Neural cell (in vitro differentiated cells): ENCODE measurements around the gene ZDHHC17. TPM values are rescaled to one million over a fixed set of nuclear protein-coding genes. Genes with fewer than 3 reads are reported as not detected.

Experiments
- H2AFZ ChIP-seq: fragments of 200-600, 300-800 bp; sonication (generic), shearing (Covaris generic); 2 replicates; pipeline ENCODE4 v1.6.0; 2014; ENCODE audit warnings: low read depth, mild to moderate bottlenecking, antibody characterized with exemption, low read length, moderate library complexity
- H3F3A ChIP-seq: fragments of 200-600 bp; shearing (Covaris generic); 2 replicates; pipeline ENCODE4 v1.6.1; 2016; ENCODE audit warnings: mild to moderate bottlenecking, moderate library complexity, mixed read lengths, antibody characterized with exemption, low read length; ENCODE audit not compliant: insufficient read depth, poor library complexity, severe bottlenecking
- H3K27ac ChIP-seq: fragments of 200-600, 300-800 bp; sonication (generic), shearing (Covaris generic); 2 replicates; pipeline ENCODE4 v1.5.1; 2014; ENCODE audit warnings: mild to moderate bottlenecking, low read length, moderate library complexity
- H3K27me3 ChIP-seq: fragments of 300-800, 200-600 bp; sonication (generic), shearing (Covaris generic); 2 replicates; pipeline ENCODE4 v1.6.0; 2014; ENCODE audit warnings: mild to moderate bottlenecking, low read depth, low read length, moderate library complexity; ENCODE audit not compliant: insufficient read depth
- H3K36me3 ChIP-seq: fragments of 300-800, 200-600 bp; sonication (generic), shearing (Covaris generic); 2 replicates; pipeline ENCODE4 v1.5.1; 2014; ENCODE audit warnings: mild to moderate bottlenecking, antibody characterized with exemption, low read length, moderate library complexity; ENCODE audit not compliant: insufficient read depth
- H3K4me2 ChIP-seq: fragments of 300-800, 200-600 bp; sonication (generic), shearing (Covaris generic); 2 replicates; pipeline ENCODE4 v1.6.0; 2014; ENCODE audit warnings: mild to moderate bottlenecking, low read length
- H3K4me3 ChIP-seq: fragments of 300-800, 200-600 bp; sonication (generic), shearing (Covaris generic); 2 replicates; pipeline ENCODE4 v1.5.1; 2014; ENCODE audit warnings: mild to moderate bottlenecking, low read length, moderate library complexity
- H3K79me2 ChIP-seq: fragments of 200-600 bp; shearing (Covaris generic); replicated peaks from 2 replicates; pipeline ENCODE4 v1.6.0; 2014; ENCODE audit warnings: mild to moderate bottlenecking, low read length, moderate library complexity; ENCODE audit not compliant: insufficient read depth
- H3K9ac ChIP-seq: fragments of 300-800, 200-600 bp; sonication (generic), shearing (Covaris generic); 2 replicates; pipeline ENCODE4 v1.6.1; 2016; ENCODE audit warnings: mild to moderate bottlenecking, low read length, mixed read lengths
- H3K9me2 ChIP-seq: fragments of 200-600 bp; shearing (Covaris generic); 2 replicates; pipeline ENCODE4 v1.6.1; 2016; ENCODE audit warnings: mild to moderate bottlenecking, low read length, mixed read lengths; ENCODE audit not compliant: insufficient read depth
- H3K9me3 ChIP-seq: fragments of 200-600, 300-800 bp; sonication (generic), shearing (Covaris generic); 2 replicates; pipeline ENCODE4 v1.6.1; 2016; ENCODE audit warnings: mild to moderate bottlenecking, mixed run types, low read length, moderate library complexity, mixed read lengths
- H4K20me1 ChIP-seq: fragments of 200-600 bp; shearing (Covaris generic); 2 replicates; pipeline ENCODE4 v1.6.1; 2016; ENCODE audit warnings: mild to moderate bottlenecking, mixed run types; ENCODE audit not compliant: insufficient read depth
- EP300 ChIP-seq: fragments of 450-650 bp; conservative IDR thresholded peaks from 2 replicates; pipeline ENCODE4 v1.6.1; 2014; ENCODE audit warnings: antibody characterized with exemption, mild to moderate bottlenecking, moderate library complexity; ENCODE audit not compliant: poor library complexity, severe bottlenecking
- EZH2 ChIP-seq: fragments of 200-600, 300-800 bp; shearing (Covaris generic), sonication (generic); IDR thresholded peaks from 2 replicates; pipeline ENCODE4 v1.6.1; 2014; ENCODE audit warnings: antibody characterized with exemption, low read length, borderline replicate concordance, mild to moderate bottlenecking; ENCODE audit not compliant: insufficient read depth, poor library complexity, severe bottlenecking
- MXI1 ChIP-seq: fragments of 450-650 bp; conservative IDR thresholded peaks from 2 replicates; pipeline ENCODE4 v1.6.1; 2014; ENCODE audit warnings: antibody characterized with exemption, mild to moderate bottlenecking; ENCODE audit not compliant: poor library complexity, severe bottlenecking
- POLR2AphosphoS5 ChIP-seq: IDR thresholded peaks from 2 replicates; pipeline ENCODE4 v1.6.1; 2012
- RAD21 ChIP-seq: fragments of 450-650 bp; conservative IDR thresholded peaks from 2 replicates; pipeline ENCODE4 v1.6.1; 2014; ENCODE audit warnings: antibody characterized with exemption, mild to moderate bottlenecking, moderate library complexity
- SMC3 ChIP-seq: fragments of 450-650 bp; conservative IDR thresholded peaks from 2 replicates; pipeline ENCODE4 v1.6.1; 2014; ENCODE audit warnings: antibody characterized with exemption, mild to moderate bottlenecking, moderate library complexity; ENCODE audit not compliant: poor library complexity
- TAF1 ChIP-seq: IDR thresholded peaks from 2 replicates; pipeline ENCODE4 v1.6.1; 2012; ENCODE audit warnings: low read depth
- polyA plus RNA-seq: library from polyadenylated mRNA; depleted of rRNA; stranded (reverse); fragments of >200 nt; gene quantifications from 2 replicates; pipeline ENCODE4 v1.2.3, GENCODE V29; 2014
- TF ChIP-seq, protein P1 (sequence below): IDR thresholded peaks from 2 replicates; pipeline ENCODE4 v1.6.1; 2012; ENCODE audit warnings: borderline replicate concordance
- TF ChIP-seq, protein P2 (sequence below): fragments of 450-650 bp; IDR thresholded peaks from 2 replicates; pipeline ENCODE4 v1.5.1; 2014; ENCODE audit warnings: antibody characterized with exemption, mild to moderate bottlenecking, moderate library complexity; ENCODE audit not compliant: poor library complexity, severe bottlenecking

Gene ZDHHC17
- polyA plus RNA-seq, 1 donor from 2014 or later = 217 TPM

DNA sequence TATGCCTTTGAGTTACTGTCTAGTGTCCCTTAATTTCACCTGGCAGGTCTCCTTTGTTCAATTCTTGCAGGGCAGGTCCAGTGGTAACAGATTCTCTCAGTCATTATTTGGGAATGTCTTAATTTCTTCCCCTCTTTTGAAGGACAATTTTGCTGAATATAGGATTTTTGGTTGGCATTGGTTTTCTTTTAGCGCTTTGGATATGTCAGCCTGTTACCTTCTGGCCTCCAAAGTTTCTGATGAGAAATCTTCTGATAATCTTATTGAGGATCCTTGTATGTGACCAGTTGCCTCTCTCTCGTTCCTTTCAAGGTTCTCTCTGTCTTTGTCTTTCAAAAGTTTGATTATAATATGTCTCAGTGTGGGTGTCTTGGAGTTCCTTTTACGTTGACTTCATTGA, 38.1 kb downstream of the ZDHHC17 start:
- TF ChIP-seq EZH2 = no peak
- TF ChIP-seq, protein P1, sequence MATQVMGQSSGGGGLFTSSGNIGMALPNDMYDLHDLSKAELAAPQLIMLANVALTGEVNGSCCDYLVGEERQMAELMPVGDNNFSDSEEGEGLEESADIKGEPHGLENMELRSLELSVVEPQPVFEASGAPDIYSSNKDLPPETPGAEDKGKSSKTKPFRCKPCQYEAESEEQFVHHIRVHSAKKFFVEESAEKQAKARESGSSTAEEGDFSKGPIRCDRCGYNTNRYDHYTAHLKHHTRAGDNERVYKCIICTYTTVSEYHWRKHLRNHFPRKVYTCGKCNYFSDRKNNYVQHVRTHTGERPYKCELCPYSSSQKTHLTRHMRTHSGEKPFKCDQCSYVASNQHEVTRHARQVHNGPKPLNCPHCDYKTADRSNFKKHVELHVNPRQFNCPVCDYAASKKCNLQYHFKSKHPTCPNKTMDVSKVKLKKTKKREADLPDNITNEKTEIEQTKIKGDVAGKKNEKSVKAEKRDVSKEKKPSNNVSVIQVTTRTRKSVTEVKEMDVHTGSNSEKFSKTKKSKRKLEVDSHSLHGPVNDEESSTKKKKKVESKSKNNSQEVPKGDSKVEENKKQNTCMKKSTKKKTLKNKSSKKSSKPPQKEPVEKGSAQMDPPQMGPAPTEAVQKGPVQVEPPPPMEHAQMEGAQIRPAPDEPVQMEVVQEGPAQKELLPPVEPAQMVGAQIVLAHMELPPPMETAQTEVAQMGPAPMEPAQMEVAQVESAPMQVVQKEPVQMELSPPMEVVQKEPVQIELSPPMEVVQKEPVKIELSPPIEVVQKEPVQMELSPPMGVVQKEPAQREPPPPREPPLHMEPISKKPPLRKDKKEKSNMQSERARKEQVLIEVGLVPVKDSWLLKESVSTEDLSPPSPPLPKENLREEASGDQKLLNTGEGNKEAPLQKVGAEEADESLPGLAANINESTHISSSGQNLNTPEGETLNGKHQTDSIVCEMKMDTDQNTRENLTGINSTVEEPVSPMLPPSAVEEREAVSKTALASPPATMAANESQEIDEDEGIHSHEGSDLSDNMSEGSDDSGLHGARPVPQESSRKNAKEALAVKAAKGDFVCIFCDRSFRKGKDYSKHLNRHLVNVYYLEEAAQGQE = no peak
- TF ChIP-seq, protein P2, sequence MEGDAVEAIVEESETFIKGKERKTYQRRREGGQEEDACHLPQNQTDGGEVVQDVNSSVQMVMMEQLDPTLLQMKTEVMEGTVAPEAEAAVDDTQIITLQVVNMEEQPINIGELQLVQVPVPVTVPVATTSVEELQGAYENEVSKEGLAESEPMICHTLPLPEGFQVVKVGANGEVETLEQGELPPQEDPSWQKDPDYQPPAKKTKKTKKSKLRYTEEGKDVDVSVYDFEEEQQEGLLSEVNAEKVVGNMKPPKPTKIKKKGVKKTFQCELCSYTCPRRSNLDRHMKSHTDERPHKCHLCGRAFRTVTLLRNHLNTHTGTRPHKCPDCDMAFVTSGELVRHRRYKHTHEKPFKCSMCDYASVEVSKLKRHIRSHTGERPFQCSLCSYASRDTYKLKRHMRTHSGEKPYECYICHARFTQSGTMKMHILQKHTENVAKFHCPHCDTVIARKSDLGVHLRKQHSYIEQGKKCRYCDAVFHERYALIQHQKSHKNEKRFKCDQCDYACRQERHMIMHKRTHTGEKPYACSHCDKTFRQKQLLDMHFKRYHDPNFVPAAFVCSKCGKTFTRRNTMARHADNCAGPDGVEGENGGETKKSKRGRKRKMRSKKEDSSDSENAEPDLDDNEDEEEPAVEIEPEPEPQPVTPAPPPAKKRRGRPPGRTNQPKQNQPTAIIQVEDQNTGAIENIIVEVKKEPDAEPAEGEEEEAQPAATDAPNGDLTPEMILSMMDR = no peak
- no peak for TF ChIP-seq SMC3
- no peak for TF ChIP-seq TAF1
- H3K4me3 ChIP-seq = no peak overlapping the region
- H3K36me3 ChIP-seq = peaks cover 6% of the 10 kb centered on the region
- no peak overlapping the region for H2AFZ ChIP-seq
- no peak overlapping the region for H3K4me2 ChIP-seq
- peaks cover 22% of the 10 kb centered on the region for H3K79me2 ChIP-seq
- H3K9ac ChIP-seq = no peak overlapping the region
- H3K9me3 ChIP-seq = no peaks in the 10 kb centered on the region
- no peak overlapping the region for H3K27ac ChIP-seq
- H3K27me3 ChIP-seq = no peaks in the 10 kb centered on the region
- H3F3A ChIP-seq = no peaks in the 10 kb centered on the region
- H4K20me1 ChIP-seq = no peaks in the 10 kb centered on the region
- H3K9me2 ChIP-seq = no peaks in the 10 kb centered on the region

DNA sequence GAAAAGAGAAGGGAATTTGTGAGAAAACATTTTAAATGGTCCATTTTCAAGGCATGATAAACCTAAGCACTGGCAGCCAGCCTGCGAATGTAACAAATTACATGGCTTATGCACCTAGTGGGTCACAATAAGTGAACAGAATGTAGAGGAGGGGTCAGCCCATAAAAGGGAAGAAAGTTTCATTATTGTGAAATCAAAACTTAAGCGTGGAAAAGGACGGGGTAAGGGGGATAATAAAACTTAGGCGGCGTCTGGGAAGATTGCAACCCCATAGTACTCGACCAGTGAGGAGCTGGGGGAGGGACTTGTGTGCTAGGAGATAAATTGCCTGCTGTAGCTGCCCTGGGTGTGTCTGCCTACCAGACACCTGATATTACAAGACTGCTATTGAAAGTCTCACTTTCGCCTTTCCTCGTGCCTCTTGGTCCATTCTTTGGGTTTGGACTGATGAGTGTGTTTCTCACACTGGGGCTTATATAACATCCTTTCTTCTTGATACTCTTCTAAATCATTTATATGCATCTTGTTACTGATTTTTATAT, 40.6 kb downstream of the ZDHHC17 start:
- H3K36me3 ChIP-seq = peaks cover 6% of the 10 kb centered on the region
- peaks cover 17% of the 10 kb centered on the region for H3K79me2 ChIP-seq
- H3K27me3 ChIP-seq = no peaks in the 10 kb centered on the region
- no peak overlapping the region for H3K4me2 ChIP-seq
- no peak overlapping the region for H2AFZ ChIP-seq
- H3K9ac ChIP-seq = no peak overlapping the region
- no peaks in the 10 kb centered on the region for H3K9me2 ChIP-seq
- no peaks in the 10 kb centered on the region for H4K20me1 ChIP-seq
- no peak overlapping the region for H3K27ac ChIP-seq
- H3F3A ChIP-seq = no peaks in the 10 kb centered on the region
- no peak overlapping the region for H3K4me3 ChIP-seq
- TF ChIP-seq SMC3 = no peak
- no peak for TF ChIP-seq RAD21
- no peak for TF ChIP-seq TAF1
- TF ChIP-seq, protein P2 = no peak
- TF ChIP-seq EP300 = no peak
- TF ChIP-seq, protein P1 = no peak
- TF ChIP-seq MXI1 = no peak
- no peak for TF ChIP-seq POLR2AphosphoS5
- no peak for TF ChIP-seq EZH2
- no peaks in the 10 kb centered on the region for H3K9me3 ChIP-seq
